HEK293 (cell line): Measurements from ENCODE around the gene COX7A1.

Source experiments
- CTCF ChIA-PET: fragments of 350-600 bp; formaldehyde crosslinking; extraction: SDS; loops from one replicate; lab custom pipeline; 2021; ENCODE audit warnings: antibody characterized with exemption; lab: Yijun Ruan, JAX
- POLR2A ChIA-PET: fragments of 300-600 bp; formaldehyde crosslinking; extraction: SDS; loops from one replicate; lab custom pipeline; 2020; ENCODE audit warnings: antibody characterized with exemption, inconsistent platforms; lab: Yijun Ruan, JAX
- H3K27ac ChIP-seq: fragments of 200-500 bp; sonication (Bioruptor generic); 2 replicates; pipeline ENCODE4 v1.5.1; 2014; ENCODE audit warnings: low read depth, low read length, control low read depth, inconsistent platforms; ENCODE audit errors: extremely low read depth
- H3K36me3 ChIP-seq, 2 experiments: fragments of 200-500 bp in 1 of 2; sonication (Bioruptor generic) in 1 of 2; 1 replicate in 1 of 2; 2 replicates in 1 of 2; pipeline ENCODE4 v1.5.1; 2014 to 2017; ENCODE audit warnings: inconsistent platforms in 2 of 2, low read length in 2 of 2; ENCODE audit not compliant: control insufficient read depth in 2 of 2, insufficient read depth in 1 of 2
- H3K4me1 ChIP-seq: fragments of 200-500 bp; sonication (Bioruptor generic); 2 replicates; pipeline ENCODE4 v1.5.1; 2014; ENCODE audit warnings: mild to moderate bottlenecking, low read length, inconsistent platforms; ENCODE audit not compliant: control insufficient read depth, insufficient read depth
- H3K4me3 ChIP-seq: 2 replicates; pipeline ENCODE4 v1.5.1; 2011; ENCODE audit warnings: low read depth, mild to moderate bottlenecking, control low read depth, low read length, moderate library complexity
- H3K9me3 ChIP-seq: fragments of 200-500 bp; sonication (Bioruptor generic); 2 replicates; pipeline ENCODE4 v1.5.1; 2014; ENCODE audit warnings: low read depth, low read length, inconsistent platforms; ENCODE audit not compliant: control insufficient read depth, insufficient read depth
- BCL11A ChIP-seq: fragments of 450-650 bp; formaldehyde crosslinking; IDR thresholded peaks from 2 replicates; pipeline ENCODE4 v1.5.1; 2016; ENCODE audit warnings: low read depth, missing biosample characterization, missing genetic modification characterization
- CTCF ChIP-seq: fragments of 450-650 bp; formaldehyde crosslinking; IDR thresholded peaks from 2 replicates; pipeline ENCODE4 v1.5.1; 2016; ENCODE audit warnings: missing biosample characterization, missing genetic modification characterization
- HIC1 ChIP-seq: fragments of 450-650 bp; formaldehyde crosslinking; IDR thresholded peaks from 2 replicates; pipeline ENCODE4 v1.5.1; 2016; ENCODE audit warnings: missing biosample characterization, missing genetic modification characterization
- OSR2 ChIP-seq: fragments of 450-650 bp; formaldehyde crosslinking; IDR thresholded peaks from 2 replicates; pipeline ENCODE4 v1.5.1; 2016; ENCODE audit warnings: missing biosample characterization, missing genetic modification characterization
- OVOL3 ChIP-seq: fragments of 450-650 bp; formaldehyde crosslinking; IDR thresholded peaks from 2 replicates; pipeline ENCODE4 v1.5.1; 2016; ENCODE audit warnings: missing biosample characterization, missing genetic modification characterization
- RBAK ChIP-seq: fragments of 450-650 bp; formaldehyde crosslinking; IDR thresholded peaks from 2 replicates; pipeline ENCODE4 v1.5.1; 2016; ENCODE audit warnings: missing biosample characterization, missing genetic modification characterization
- SP3 ChIP-seq: fragments of 450-650 bp; formaldehyde crosslinking; IDR thresholded peaks from 2 replicates; pipeline ENCODE4 v1.5.1; 2016; ENCODE audit warnings: missing biosample characterization, missing genetic modification characterization
- ZBTB20 ChIP-seq: fragments of 450-650 bp; formaldehyde crosslinking; IDR thresholded peaks from 2 replicates; pipeline ENCODE4 v1.5.1; 2016; ENCODE audit warnings: missing biosample characterization, missing genetic modification characterization
- ZBTB48 ChIP-seq: fragments of 450-650 bp; formaldehyde crosslinking; IDR thresholded peaks from 2 replicates; pipeline ENCODE4 v1.5.1; 2016; ENCODE audit warnings: missing biosample characterization, missing genetic modification characterization
- ZEB2 ChIP-seq: fragments of 450-650 bp; formaldehyde crosslinking; IDR thresholded peaks from 2 replicates; pipeline ENCODE4 v1.5.1; 2016; ENCODE audit warnings: missing biosample characterization, missing genetic modification characterization
- ZNF155 ChIP-seq: fragments of 450-650 bp; formaldehyde crosslinking; IDR thresholded peaks from 2 replicates; pipeline ENCODE4 v1.5.1; 2016; ENCODE audit warnings: missing biosample characterization, missing genetic modification characterization
- ZNF16 ChIP-seq: fragments of 450-650 bp; formaldehyde crosslinking; IDR thresholded peaks from 2 replicates; pipeline ENCODE4 v1.5.1; 2016; ENCODE audit warnings: low read depth, missing biosample characterization, missing genetic modification characterization
- ZNF223 ChIP-seq: fragments of 450-650 bp; formaldehyde crosslinking; IDR thresholded peaks from 2 replicates; pipeline ENCODE4 v1.5.1; 2016; ENCODE audit warnings: missing biosample characterization, missing genetic modification characterization
- ZNF23 ChIP-seq: fragments of 450-650 bp; formaldehyde crosslinking; IDR thresholded peaks from 2 replicates; pipeline ENCODE4 v1.5.1; 2016; ENCODE audit warnings: missing biosample characterization, missing genetic modification characterization, borderline replicate concordance
- ZNF248 ChIP-seq: fragments of 450-650 bp; formaldehyde crosslinking; IDR thresholded peaks from 2 replicates; pipeline ENCODE4 v1.5.1; 2017; ENCODE audit warnings: missing biosample characterization, missing genetic modification characterization
- ZNF311 ChIP-seq: fragments of 450-650 bp; formaldehyde crosslinking; IDR thresholded peaks from 2 replicates; pipeline ENCODE4 v1.5.1; 2017; ENCODE audit warnings: missing biosample characterization, missing genetic modification characterization, borderline replicate concordance
- ZNF423 ChIP-seq: fragments of 450-650 bp; formaldehyde crosslinking; IDR thresholded peaks from 2 replicates; pipeline ENCODE4 v1.5.1; 2016; ENCODE audit warnings: missing biosample characterization, missing genetic modification characterization
- ZNF530 ChIP-seq: fragments of 450-650 bp; formaldehyde crosslinking; IDR thresholded peaks from 2 replicates; pipeline ENCODE4 v1.5.1; 2016; ENCODE audit warnings: low read depth, missing biosample characterization, missing genetic modification characterization
- ZNF548 ChIP-seq: fragments of 450-650 bp; formaldehyde crosslinking; IDR thresholded peaks from 2 replicates; pipeline ENCODE4 v1.5.1; 2016; ENCODE audit warnings: missing biosample characterization, missing genetic modification characterization
- ZNF623 ChIP-seq: fragments of 450-650 bp; formaldehyde crosslinking; IDR thresholded peaks from 2 replicates; pipeline ENCODE4 v1.5.1; 2016; ENCODE audit warnings: missing biosample characterization, missing genetic modification characterization
- ZNF645 ChIP-seq: fragments of 450-650 bp; formaldehyde crosslinking; IDR thresholded peaks from 2 replicates; pipeline ENCODE4; 2016; ENCODE audit warnings: missing biosample characterization, missing genetic modification characterization
- ZNF677 ChIP-seq: fragments of 450-650 bp; IDR thresholded peaks from 2 replicates; pipeline ENCODE4 v1.5.0; 2018; ENCODE audit warnings: missing biosample characterization, mild to moderate bottlenecking, missing genetic modification characterization, moderate library complexity
- ZNF837 ChIP-seq: fragments of 450-650 bp; formaldehyde crosslinking; IDR thresholded peaks from 2 replicates; pipeline ENCODE4 v1.5.1; 2016; ENCODE audit warnings: missing biosample characterization, missing genetic modification characterization
- ZSCAN5A ChIP-seq: fragments of 450-650 bp; formaldehyde crosslinking; IDR thresholded peaks from 2 replicates; pipeline ENCODE4 v1.5.1; 2016; ENCODE audit warnings: missing biosample characterization, missing genetic modification characterization

COX7A1 gene

GRCh38 chr19:36142496-36142895 lies 9.8 kb downstream of the COX7A1 start:
- POLR2A ChIA-PET: interaction anchor here (1.0 kb wide), 1 partner anchor 14 kb away, joined by 7 read pairs; no protein-coding TSS in a partner anchor
- no peak overlapping the region for H3K4me3 ChIP-seq
- TF ChIP-seq ZNF623: no peak
- TF ChIP-seq ZNF23: 0 out of 2 replicates have a peak, but pooled peaks have one; percentile 11
- no peak for TF ChIP-seq ZBTB20 (tag by site-specific recombination)
- no peak for TF ChIP-seq BCL11A (tag by site-specific recombination)

GRCh38 chr19:36142046-36142445 lies 10.2 kb downstream of the COX7A1 start:
- peak overlapping the region; percentile 21; the same call in 1 of the 2 replicates for H3K27ac ChIP-seq
- peaks cover 45 to 46% of the 10 kb centered on the region in 2 experiments for H3K36me3 ChIP-seq
- ChIA-PET CTCF (interaction anchor here (0.7 kb wide), 1 partner anchor 27 kb away, joined by 3 read pairs; no protein-coding TSS in a partner anchor), POLR2A (interaction anchor here (1.0 kb wide), 1 partner anchor 14 kb away, joined by 7 read pairs; no protein-coding TSS in a partner anchor)
- H3K4me3 ChIP-seq: no peak overlapping the region
- peaks cover 10% of the 10 kb centered on the region for H3K4me1 ChIP-seq
- H3K9me3 ChIP-seq: no peaks in the 10 kb centered on the region
- TF ChIP-seq ZBTB48 (tag by site-specific recombination) (no peak), OVOL3 (tag by site-specific recombination) (no peak), ZEB2 (tag by site-specific recombination) (no peak), HIC1 (no peak), OSR2 (tag by site-specific recombination) (no peak), ZNF645 (tag by site-specific recombination) (no peak), RBAK (no peak), ZNF16 (tag by site-specific recombination) (0 out of 2 replicates have a peak, but pooled peaks have one; percentile 6)

More at GRCh38 chr19:36142496-36142895, 9.8 kb downstream of the COX7A1 start:
- CTCF ChIA-PET: interaction anchor here (0.7 to 1.0 kb wide), 2 partner anchors 27 to 88 kb away, joined by 3 read pairs; partner anchors contain the start of gene THAP8
- no peaks in the 10 kb centered on the region for H3K9me3 ChIP-seq
- H3K27ac ChIP-seq: no peak overlapping the region
- H3K4me1 ChIP-seq: peaks cover 9% of the 10 kb centered on the region
- peaks cover 50% of the 10 kb centered on the region in 2 experiments for H3K36me3 ChIP-seq

GRCh38 chr19:36141039-36141927 lies 11.0 kb downstream of the COX7A1 start:
- peak overlapping the region; percentile 94 for H3K27ac ChIP-seq
- peaks cover 38% of the 10 kb centered on the region in 2 experiments for H3K36me3 ChIP-seq
- ChIA-PET POLR2A (interaction anchor here (2.0 to 5.4 kb wide), 3 partner anchors 12 to 348 kb away, joined by 5 to 87 read pairs (median 17); partner anchors contain the start of gene ZNF566), CTCF (no interaction called here)
- H3K4me1 ChIP-seq: peaks cover 14% of the 10 kb centered on the region
- H3K9me3 ChIP-seq: no peaks in the 10 kb centered on the region
- peak overlapping the region; percentile 80 for H3K4me3 ChIP-seq
- TF ChIP-seq ZNF837 (tag by site-specific recombination) (no peak), ZSCAN5A (no peak), ZNF423 (no peak), SP3 (tag by site-specific recombination) (peak; percentile 99), ZNF677 (tag by site-specific recombination) (no peak), ZNF155 (tag by site-specific recombination) (no peak), ZNF530 (tag by site-specific recombination) (no peak), ZNF223 (no peak), ZNF248 (tag by site-specific recombination) (no peak), CTCF (tag by site-specific recombination) (no peak), ZNF311 (tag by site-specific recombination) (no peak), ZNF548 (tag by site-specific recombination) (no peak)
